ENCODE measurements around the gene TSSK6. TPM values are rescaled to one million over a fixed set of nuclear protein-coding genes. Genes with fewer than 3 reads are reported as not detected.

Gene TSSK6
- total RNA-seq, 1 experiment from 2014 or later, result 4.7 TPM

DNA sequence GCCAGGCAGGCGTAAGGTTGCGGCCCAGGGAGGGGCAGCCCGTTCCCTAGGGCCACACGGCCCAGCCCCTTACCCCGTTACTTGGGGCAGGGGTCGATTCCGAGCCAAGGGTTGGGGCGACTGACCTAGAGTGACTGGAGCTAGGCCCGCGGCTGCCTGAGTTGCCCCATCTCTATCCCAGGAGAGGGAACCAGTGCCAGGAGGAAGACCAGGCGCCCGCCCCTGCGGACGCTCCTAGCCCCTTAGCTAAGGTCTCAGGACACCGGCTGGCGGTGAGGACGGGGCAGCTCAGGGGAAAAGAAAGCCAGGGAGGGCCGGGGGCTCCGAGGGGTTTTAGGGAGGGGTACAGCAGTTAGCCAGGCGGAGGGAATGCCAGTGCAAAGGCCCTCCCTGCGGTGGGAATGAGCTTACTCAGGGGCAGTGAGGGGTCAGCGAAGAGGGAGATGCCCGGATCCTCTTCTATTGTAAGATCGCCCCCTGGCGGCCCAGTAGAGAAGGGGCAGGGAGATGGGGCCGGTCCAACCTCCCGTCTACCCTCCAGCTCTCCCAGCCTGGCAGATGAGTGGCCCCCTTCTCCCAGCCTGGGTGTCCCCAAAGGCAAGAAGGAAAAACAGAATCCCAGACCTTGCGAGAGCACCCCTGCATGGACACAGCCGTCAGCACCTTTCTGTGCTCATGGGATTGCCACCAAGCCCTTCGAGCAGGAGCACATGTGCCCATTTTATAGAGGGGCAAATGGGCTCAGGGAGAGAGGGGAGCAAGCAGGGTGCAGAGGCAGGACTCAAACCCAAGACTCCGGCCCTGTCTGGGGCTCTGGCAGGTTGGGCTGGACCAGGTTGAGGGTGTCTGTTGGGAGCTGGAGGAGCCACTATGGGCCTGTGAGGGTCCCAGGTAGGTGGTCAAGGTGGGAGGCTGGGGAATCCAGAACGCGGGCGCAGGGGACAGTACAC lies 39.0 kb upstream of the TSSK6 start:
- CTCF ChIA-PET, result interaction anchor here (0.6 to 9.9 kb wide), 59 partner anchors 8 to 405 kb away, joined by 3 to 408 read pairs (median 5); partner anchors contain the start of genes CILP2, GATAD2A, GMIP and LPAR2
- no peak overlapping the region for H3K4me3 Mint-ChIP-seq
- ATAC-seq (peak; percentile 86), DNase-seq (ENCODE audit: low spot score) (peak; percentile 84)
- H3K4me1 Mint-ChIP-seq, result 0 out of 2 replicates have a peak, but pooled peaks cover 4% of the 10 kb centered on the region
- no peaks in the 10 kb centered on the region for H3K9me3 Mint-ChIP-seq
- no peaks in the 10 kb centered on the region for H3K36me3 Mint-ChIP-seq
- POLR2A ChIA-PET, result interaction anchor here (0.6 to 1.1 kb wide), 4 partner anchors 22 to 396 kb away, joined by 3 to 6 read pairs (median 4); partner anchors contain the start of gene GMIP
- no peaks in the 10 kb centered on the region for H3K27me3 Mint-ChIP-seq (ENCODE audit: low read depth)
- H3K27ac Mint-ChIP-seq, result no peak overlapping the region
- 0 out of 2 replicates have a peak, but pooled peaks have one; percentile 26 for TF ChIP-seq TEAD1 (CRISPR knock-in tag; IDR thresholded peaks at IDR 0.05)
- TF ChIP-seq, protein P1, sequence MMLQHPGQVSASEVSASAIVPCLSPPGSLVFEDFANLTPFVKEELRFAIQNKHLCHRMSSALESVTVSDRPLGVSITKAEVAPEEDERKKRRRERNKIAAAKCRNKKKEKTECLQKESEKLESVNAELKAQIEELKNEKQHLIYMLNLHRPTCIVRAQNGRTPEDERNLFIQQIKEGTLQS (CRISPR knock-in tag; conservative IDR thresholded peaks at IDR 0.05), result no peak
- TF ChIP-seq ZNF423 (CRISPR knock-in tag; IDR thresholded peaks at IDR 0.05), result no peak
- TF ChIP-seq SP1 (CRISPR knock-in tag; conservative IDR thresholded peaks at IDR 0.05), result 0 out of 2 replicates have a peak, but pooled peaks have one; percentile 26
- TF ChIP-seq, protein P2, sequence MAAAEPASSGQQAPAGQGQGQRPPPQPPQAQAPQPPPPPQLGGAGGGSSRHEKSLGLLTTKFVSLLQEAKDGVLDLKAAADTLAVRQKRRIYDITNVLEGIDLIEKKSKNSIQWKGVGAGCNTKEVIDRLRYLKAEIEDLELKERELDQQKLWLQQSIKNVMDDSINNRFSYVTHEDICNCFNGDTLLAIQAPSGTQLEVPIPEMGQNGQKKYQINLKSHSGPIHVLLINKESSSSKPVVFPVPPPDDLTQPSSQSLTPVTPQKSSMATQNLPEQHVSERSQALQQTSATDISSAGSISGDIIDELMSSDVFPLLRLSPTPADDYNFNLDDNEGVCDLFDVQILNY (CRISPR knock-in tag; IDR thresholded peaks at IDR 0.05), result no peak
- TF ChIP-seq HMGXB4 (CRISPR knock-in tag; IDR thresholded peaks at IDR 0.05), result 0 out of 2 replicates have a peak, but pooled peaks have one; percentile 21
- TF ChIP-seq ESRRA (CRISPR knock-in tag; IDR thresholded peaks at IDR 0.05; ENCODE audit: borderline replicate concordance), result no peak
- TF ChIP-seq, protein P3, sequence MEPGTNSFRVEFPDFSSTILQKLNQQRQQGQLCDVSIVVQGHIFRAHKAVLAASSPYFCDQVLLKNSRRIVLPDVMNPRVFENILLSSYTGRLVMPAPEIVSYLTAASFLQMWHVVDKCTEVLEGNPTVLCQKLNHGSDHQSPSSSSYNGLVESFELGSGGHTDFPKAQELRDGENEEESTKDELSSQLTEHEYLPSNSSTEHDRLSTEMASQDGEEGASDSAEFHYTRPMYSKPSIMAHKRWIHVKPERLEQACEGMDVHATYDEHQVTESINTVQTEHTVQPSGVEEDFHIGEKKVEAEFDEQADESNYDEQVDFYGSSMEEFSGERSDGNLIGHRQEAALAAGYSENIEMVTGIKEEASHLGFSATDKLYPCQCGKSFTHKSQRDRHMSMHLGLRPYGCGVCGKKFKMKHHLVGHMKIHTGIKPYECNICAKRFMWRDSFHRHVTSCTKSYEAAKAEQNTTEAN (CRISPR knock-in tag; IDR thresholded peaks at IDR 0.05), result no peak
- TF ChIP-seq ZNF512 (CRISPR knock-in tag; IDR thresholded peaks at IDR 0.05; ENCODE audit: borderline replicate concordance), result no peak
- TF ChIP-seq HMGA2 (CRISPR knock-in tag; IDR thresholded peaks at IDR 0.05), result no peak
- peak; percentile 86 for TF ChIP-seq CTCF (IDR thresholded peaks at IDR 0.05)
- TF ChIP-seq, protein P4, sequence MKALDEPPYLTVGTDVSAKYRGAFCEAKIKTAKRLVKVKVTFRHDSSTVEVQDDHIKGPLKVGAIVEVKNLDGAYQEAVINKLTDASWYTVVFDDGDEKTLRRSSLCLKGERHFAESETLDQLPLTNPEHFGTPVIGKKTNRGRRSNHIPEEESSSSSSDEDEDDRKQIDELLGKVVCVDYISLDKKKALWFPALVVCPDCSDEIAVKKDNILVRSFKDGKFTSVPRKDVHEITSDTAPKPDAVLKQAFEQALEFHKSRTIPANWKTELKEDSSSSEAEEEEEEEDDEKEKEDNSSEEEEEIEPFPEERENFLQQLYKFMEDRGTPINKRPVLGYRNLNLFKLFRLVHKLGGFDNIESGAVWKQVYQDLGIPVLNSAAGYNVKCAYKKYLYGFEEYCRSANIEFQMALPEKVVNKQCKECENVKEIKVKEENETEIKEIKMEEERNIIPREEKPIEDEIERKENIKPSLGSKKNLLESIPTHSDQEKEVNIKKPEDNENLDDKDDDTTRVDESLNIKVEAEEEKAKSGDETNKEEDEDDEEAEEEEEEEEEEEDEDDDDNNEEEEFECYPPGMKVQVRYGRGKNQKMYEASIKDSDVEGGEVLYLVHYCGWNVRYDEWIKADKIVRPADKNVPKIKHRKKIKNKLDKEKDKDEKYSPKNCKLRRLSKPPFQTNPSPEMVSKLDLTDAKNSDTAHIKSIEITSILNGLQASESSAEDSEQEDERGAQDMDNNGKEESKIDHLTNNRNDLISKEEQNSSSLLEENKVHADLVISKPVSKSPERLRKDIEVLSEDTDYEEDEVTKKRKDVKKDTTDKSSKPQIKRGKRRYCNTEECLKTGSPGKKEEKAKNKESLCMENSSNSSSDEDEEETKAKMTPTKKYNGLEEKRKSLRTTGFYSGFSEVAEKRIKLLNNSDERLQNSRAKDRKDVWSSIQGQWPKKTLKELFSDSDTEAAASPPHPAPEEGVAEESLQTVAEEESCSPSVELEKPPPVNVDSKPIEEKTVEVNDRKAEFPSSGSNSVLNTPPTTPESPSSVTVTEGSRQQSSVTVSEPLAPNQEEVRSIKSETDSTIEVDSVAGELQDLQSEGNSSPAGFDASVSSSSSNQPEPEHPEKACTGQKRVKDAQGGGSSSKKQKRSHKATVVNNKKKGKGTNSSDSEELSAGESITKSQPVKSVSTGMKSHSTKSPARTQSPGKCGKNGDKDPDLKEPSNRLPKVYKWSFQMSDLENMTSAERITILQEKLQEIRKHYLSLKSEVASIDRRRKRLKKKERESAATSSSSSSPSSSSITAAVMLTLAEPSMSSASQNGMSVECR (CRISPR knock-in tag; IDR thresholded peaks at IDR 0.05; ENCODE audit: borderline replicate concordance), result no peak
- TF ChIP-seq RELA (CRISPR knock-in tag; IDR thresholded peaks at IDR 0.05; ENCODE audit: borderline replicate concordance), result no peak
- no peak for TF ChIP-seq IRF2 (CRISPR knock-in tag; IDR thresholded peaks at IDR 0.05; ENCODE audit: borderline replicate concordance, low read depth)
- no peak for TF ChIP-seq NFATC4 (CRISPR knock-in tag; IDR thresholded peaks at IDR 0.05)
- TF ChIP-seq ZNF219 (CRISPR knock-in tag; IDR thresholded peaks at IDR 0.05; ENCODE audit: borderline replicate concordance), result no peak
- TF ChIP-seq USF1 (CRISPR knock-in tag; IDR thresholded peaks at IDR 0.05), result no peak
- TF ChIP-seq ZNF416 (CRISPR knock-in tag; IDR thresholded peaks at IDR 0.05), result no peak
- TF ChIP-seq, protein P5, sequence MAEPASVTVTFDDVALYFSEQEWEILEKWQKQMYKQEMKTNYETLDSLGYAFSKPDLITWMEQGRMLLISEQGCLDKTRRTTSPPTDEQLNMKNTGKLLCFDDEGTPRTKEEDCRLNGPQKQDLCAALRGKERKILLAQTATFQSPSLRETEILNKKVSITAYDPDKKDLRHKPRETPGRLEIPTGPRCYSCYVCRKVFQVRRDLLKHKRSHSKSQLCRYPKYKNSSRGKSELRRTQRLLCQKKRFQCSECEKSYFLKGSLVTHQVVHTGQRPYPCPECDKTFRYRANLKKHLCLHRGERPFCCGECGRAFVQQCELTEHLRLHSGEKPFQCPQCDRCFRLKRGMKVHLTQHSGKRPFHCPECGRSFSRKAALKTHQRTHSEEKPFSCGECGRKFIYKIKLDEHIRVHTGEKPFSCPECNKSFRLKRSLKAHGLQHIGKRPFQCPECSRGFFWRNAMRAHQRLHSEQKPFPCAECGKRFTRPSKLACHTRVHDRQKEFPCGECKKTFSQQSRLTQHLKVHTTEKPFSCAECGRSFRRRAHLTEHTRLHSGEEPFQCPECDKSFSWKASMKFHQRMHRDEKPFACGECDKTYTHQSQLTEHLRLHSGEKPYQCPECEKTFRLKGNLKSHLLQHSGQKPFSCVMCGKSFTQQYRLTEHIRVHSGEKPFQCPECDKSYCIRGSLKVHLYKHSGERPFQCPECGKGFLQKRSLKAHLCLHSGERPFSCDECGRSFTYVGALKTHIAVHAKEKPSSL (CRISPR knock-in tag; conservative IDR thresholded peaks at IDR 0.05), result no peak
- TF ChIP-seq GTF2I (CRISPR knock-in tag; conservative IDR thresholded peaks at IDR 0.05), result 0 out of 2 replicates have a peak, but pooled peaks have one; percentile 34
